GM21737 (cell line): Measurements from ENCODE around the gene TSPEAR.

Experiments used
- ATAC-seq: cut with Tn5 transposase; IDR thresholded peaks from one replicate; pipeline ENCODE4 v1.9.1; 2021; ENCODE audit warnings: mild to moderate bottlenecking, moderate library complexity; ENCODE audit not compliant: unreplicated experiment

Gene TSPEAR

GRCh38 chr21:44723177-44724131, 12.1 kb upstream of the TSPEAR start:
- no peak for ATAC-seq

GRCh38 chr21:44722731-44723130, 11.4 kb upstream of the TSPEAR start:
- ATAC-seq, result no peak

GRCh38 chr21:44720170-44720569, 8.8 kb upstream of the TSPEAR start:
- no peak for ATAC-seq

GRCh38 chr21:44718571-44718970, 7.2 kb upstream of the TSPEAR start:
- no peak for ATAC-seq

- ATAC-seq, result no peak
These were observed 6.7 kb upstream of the TSPEAR start for GRCh38 chr21:44718093-44718492.

GRCh38 chr21:44716984-44717383, 5.6 kb upstream of the TSPEAR start:
- ATAC-seq, result no peak

GRCh38 chr21:44714905-44715304, 3.5 kb upstream of the TSPEAR start:
- no peak for ATAC-seq

- no peak for ATAC-seq
These were observed 2.5 kb upstream of the TSPEAR start for GRCh38 chr21:44713846-44714245.

GRCh38 chr21:44713130-44713529, 1.8 kb upstream of the TSPEAR start:
- ATAC-seq, result no peak

GRCh38 chr21:44712203-44713028, 1.0 kb upstream of the TSPEAR start:
- no peak for ATAC-seq

GRCh38 chr21:44710756-44711326, 531 bp downstream of the TSPEAR start:
- no peak for ATAC-seq

GRCh38 chr21:44710294-44710665, 1.1 kb downstream of the TSPEAR start:
- ATAC-seq, result no peak

GRCh38 chr21:44709426-44710293, 1.7 kb downstream of the TSPEAR start:
- no peak for ATAC-seq

- no peak for ATAC-seq
These were observed 2.4 kb downstream of the TSPEAR start for GRCh38 chr21:44708866-44709425.

- no peak for ATAC-seq
These were observed 3.0 kb downstream of the TSPEAR start for GRCh38 chr21:44708213-44708865.

- no peak for ATAC-seq
These were observed 4.4 kb downstream of the TSPEAR start for GRCh38 chr21:44706706-44707581.

GRCh38 chr21:44706026-44706705, 5.2 kb downstream of the TSPEAR start:
- no peak for ATAC-seq

GRCh38 chr21:44704636-44705001, 6.8 kb downstream of the TSPEAR start:
- no peak for ATAC-seq
